ENCODE measurements around the gene PRG2.
"Not testable (repeated sequence)": the region's sequence is repeated elsewhere in the genome, so short reads cannot be mapped to it uniquely, and the experiment has no call there.

The PRG2 gene

DNA sequence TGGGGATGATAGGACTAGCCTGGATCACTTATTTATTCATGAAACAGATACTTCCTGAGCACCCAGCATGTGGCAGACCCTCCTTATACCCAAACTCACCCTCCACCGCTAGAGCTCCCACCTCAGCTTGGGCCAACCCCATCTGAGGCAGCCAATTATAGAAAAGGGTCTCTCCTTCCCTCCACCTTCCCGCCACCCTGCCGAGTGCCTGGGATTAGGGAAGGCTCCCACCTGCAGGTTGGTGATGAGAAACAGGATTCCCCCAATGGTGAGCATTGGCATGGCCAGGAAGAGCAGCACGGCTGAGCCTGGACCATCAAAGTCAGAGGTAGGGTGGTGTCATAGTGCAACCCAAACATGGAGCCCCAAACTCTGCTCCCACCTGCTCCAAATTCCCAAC, 30.6 kb upstream of the PRG2 start:
- in situ Hi-C loops (cut with MboI; ENCODE audit: low sequenced_read_pairs): no loop called here

DNA sequence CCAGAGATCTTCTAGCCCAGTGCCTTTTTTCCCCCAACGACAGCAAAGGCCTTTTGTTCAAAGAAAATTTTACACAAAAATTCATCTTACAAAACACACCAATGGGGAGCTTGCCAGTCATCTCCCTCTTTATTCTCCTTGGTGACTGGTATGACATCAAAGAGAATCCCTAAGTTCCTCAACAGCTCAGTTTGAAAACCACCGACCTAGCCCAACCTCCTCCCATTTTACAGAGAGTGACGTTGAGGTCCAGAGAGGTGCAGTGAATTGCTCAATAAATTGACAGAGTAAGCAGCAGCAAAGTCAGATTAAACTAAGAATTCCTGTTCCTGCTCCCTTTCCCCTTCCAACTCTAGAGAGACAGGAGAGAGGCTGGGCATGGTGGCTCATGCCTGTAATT, 28.7 kb upstream of the PRG2 start:
- in situ Hi-C loops (cut with MboI; ENCODE audit: low sequenced_read_pairs): no loop called here

DNA sequence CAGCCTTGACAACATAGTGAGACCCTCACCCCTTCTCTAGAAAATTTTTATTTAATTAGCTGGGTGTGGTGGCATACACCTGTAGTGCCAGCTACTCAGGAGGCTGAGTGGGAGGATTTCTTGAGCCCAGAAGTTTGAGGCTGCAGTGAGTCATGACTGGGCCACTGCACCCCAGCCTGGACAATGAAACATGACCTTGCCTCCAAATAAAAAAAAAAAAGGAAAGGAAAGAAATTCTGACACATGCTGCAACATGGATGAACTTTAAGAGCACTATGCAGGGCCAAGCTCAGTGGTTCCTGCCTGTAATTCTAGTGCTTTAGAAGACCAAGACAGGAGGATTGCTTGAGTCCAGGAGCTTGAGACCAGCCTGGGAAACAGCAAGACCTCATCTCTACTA, 27.7 kb upstream of the PRG2 start:
- in situ Hi-C loops (cut with MboI; ENCODE audit: low sequenced_read_pairs): no loop called here

DNA sequence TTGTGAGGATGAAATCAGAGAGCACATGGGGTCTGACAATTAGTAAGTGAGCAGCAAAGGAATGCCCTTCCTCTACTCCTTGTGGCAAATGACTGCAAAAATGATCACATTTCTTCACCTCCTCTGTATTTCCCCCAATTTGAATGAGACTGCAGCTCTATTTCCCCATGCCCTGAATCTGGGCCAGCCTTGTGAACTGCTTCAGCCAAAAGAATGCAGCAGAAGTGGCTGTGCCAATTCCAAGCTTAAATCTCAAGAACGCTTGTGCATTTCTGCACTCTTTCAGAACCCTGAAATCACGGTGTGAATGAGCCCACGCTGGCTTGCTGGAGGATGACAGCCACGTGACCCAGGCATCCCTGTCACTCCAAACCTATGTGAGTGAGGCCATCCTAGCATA, 26.6 kb upstream of the PRG2 start:
- in situ Hi-C loops (cut with MboI; ENCODE audit: low sequenced_read_pairs): no loop called here

DNA sequence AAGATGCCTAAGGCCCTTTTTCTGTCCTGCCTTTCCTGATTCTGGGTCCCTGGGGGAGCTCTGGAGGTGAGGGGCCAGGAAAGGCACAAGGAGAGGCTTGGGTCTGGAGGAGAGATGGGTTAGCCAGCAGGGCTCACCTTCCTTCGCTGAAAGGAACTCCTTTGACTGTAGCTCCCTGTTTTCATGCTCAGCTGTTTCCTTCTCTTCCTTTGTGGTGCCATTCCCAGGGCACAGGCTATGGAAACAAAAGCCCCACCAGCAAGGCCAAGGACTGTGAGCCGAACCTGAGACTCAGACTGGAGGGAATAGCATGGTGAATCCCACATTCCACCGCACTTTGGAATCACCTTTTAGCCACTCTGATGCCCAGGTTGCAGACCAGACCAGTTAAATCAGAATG, 26.0 kb upstream of the PRG2 start:
- in situ Hi-C loops (cut with MboI; ENCODE audit: low sequenced_read_pairs): no loop called here

DNA sequence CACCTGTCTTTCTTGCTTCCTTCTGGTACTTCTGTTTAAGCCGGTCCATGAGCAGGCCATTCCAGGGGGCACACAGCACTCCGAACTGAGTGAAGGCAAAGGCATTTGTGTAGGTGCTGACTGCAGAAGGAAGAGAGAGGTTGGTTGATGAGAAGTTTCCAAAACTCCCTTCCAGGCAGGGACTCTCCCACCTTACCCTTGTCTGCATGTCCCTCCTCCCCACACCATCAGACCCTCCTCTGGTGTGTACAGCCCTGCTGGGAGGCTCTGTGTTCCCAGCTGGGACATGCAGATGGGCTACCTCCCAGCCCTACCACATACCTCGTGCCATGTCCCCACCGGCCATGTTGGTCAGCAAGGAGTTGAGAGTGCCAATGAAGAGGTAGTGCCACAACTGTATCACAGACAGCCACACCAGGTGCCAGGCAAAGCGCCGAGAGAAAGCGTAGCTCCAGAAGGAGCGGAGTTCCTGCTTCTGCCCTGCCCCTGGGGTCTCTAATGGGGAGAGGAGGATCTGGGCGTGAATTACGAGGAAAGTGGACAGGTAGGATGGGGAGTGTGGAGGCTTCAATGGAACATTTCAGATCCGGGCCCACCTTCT, 24.3 kb upstream of the PRG2 start:
- in situ Hi-C loops (cut with MboI; ENCODE audit: low sequenced_read_pairs): no loop called here

DNA sequence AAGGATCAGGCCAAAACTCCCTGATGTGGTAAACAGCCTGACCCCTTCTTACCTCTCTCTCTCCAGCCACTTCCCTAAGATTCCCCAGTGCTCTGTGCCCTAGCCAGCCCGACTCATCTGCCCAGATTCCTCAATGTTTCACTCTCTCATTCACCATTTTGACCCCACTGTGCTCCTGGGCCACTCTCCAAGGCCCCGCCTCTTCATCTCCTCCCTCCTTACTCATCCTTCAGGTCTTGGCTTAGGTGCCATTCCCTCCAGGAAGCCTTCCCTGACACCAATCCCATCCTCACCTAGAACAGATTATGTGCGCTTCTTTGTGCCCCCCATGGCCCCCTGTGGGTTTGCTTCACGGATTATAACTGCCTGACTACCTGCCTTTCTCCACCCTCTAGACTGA, 23.2 kb upstream of the PRG2 start:
- in situ Hi-C loops (cut with MboI; ENCODE audit: low sequenced_read_pairs): no loop called here

DNA sequence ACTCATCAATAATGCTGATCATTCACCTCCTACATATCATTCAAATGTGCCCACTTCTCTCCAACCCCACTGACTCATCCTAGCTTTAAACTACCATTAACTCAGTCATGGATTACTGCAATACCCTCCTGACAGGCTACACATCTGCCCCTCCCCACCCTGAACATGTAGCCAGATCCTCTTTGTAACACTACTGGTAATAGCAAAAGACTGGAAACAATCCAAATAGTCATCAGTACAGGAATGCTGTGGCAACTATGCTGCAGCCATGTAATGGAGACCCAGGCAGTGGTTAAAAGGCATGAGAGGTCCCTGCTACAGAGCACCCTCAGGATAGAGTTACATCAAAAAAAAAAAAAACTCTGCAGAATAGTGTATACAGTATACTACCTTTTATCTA, 19.8 kb upstream of the PRG2 start:
- in situ Hi-C loops (cut with MboI; ENCODE audit: low sequenced_read_pairs): no loop called here

DNA sequence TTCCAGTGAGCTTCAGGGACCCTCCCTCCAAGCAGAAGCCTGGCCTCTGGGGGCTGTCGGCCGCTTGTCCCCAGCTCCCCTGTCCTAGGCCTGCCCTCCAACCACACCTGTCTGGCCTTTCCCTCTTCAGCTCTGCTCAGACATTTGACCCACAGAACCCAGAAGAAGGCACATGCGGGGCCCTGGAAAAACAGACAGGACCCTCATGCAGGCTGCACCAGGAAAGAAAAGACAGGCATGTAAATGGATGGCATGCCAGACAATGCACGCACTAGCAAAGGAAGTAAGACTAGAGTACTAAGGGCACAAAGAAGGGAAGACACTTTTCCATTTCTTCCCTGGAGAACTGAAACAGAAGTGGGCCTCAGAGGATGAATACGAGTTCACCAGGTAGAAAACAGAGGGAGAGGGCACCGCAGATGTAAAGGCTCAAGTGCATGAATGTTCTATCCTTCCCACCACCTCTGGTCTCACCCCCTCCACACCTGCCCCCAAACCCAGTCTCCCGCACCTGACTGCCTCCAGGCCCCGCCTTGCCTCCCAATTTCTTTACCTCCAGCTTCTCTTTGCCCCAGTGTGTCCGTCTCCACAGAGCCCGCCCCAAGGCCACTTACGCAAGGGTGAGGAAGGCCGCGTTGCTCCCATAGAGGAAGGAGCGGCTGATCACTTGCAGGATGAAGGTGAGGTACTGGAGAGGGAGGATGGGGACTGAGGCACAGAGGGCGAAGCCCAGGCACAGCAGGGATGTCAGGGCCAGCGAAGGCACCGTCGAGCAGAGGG, 19.1 kb upstream of the PRG2 start:
- in situ Hi-C loops (cut with MboI; ENCODE audit: low sequenced_read_pairs): no loop called here

DNA sequence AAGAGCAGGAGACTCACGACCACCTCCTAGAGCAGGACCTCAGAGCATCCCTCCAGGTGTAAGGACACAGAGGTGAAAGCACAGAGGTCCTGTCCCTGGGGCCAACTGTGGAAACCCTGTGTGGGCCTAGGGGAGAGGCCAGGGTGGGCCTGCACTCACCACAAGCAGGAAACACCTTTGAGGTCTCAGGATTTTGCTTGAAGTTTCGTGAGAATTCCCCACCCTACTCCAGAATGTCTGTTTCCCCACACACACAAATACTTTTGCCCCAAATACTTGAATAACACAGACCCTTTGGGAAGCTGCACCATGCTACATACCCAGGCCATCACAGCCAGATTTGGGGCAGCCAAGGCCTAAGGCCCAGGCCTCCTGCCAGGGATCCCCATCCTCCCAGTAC, 18.3 kb upstream of the PRG2 start:
- in situ Hi-C loops (cut with MboI; ENCODE audit: low sequenced_read_pairs): no loop called here

DNA sequence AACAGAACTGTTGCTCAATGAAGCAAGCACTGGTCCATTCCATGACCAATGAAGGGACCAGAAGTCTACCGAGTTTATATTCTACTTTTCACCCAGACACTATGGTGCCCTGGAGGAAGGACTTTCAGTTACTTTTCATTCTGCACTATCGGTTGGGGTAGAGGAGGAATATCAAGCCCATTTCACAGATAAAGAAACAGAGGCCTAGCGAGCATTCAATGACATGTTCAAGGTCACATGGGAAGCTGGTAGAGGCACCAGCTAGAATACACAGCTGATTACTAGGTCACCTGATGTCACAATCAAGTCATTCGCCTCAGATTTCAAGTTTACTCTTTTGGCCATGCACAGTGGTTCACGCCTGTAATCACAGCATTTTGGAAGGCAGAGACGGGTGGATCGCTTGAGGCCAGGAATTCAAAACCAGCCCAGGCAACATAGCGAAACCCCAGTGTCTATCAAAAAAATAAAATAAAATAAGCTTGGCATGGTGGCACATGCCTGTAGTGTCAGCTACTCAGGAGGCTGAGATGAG, 17.6 kb upstream of the PRG2 start:
- in situ Hi-C loops (cut with MboI; ENCODE audit: low sequenced_read_pairs): no loop called here

DNA sequence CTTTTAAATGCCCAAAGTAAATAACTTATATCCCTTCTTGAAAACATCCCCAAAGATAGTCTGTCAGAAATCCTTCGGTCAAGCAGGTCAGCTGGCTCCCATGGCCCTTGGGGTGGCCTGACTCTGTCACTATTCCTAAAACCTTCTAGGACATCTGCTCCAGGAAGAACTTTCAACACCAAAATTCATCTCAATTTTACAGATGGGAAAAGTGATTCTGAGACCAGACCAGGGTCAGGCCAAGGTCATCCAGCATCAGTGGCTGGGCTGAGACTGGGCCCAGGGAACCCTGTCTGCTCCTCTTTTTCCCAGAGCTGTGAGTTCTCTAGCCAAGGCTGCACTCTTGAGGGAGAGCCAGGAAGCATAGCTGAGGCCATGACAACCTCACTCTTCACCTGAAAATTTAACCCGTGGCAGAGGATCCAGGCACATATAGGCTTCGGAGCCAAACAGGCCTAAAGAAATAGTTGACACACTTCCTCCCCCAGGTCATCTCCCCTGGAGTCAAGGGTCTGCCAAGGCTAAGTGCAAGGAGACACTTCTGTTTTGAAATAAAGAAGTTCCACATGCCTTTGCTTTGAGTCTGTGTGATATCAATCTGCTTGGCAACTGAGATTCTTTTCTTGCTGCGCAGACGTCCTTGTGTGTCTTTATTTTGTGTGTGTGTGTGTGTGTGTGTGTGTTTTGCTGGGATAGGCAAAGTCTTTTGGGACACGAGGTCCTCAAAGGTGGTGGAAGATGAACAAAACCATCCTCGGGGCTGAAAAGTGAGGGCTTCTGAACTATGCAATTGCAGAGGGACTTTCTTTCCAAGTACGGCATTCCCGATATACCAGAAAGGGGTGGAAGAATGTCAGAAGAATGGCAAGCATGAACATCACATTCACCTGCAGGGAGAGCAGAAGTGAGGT, 16.8 kb upstream of the PRG2 start:
- in situ Hi-C loops (cut with MboI; ENCODE audit: low sequenced_read_pairs): no loop called here

DNA sequence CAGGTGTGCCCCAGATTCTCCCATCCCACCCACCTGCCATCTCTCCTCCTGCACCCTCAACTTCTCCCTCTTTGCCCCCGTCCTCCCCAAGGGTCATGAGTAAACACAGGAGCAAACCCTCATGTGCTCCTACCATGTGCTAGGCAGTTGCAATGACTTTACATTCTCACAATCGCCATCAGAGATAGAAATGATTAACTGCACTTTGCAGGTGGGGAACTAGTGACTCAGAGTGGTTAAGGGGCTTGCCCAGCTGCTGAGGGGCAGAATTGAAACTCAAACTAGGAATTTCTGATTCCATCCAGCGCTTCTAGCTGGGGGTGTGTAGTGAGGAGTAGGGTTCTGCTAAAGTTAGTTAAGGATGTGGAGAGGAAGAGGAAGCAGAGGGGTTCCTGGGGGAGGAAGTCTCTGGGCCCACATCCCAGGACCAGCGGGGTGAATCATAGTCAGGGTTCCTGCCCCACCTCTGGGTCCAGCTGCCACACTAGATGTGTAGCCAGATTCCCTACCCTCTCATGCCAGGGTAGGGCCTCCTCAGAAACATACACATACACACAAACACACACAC, 16.0 kb upstream of the PRG2 start:
- in situ Hi-C loops (cut with MboI; ENCODE audit: low sequenced_read_pairs): no loop called here

DNA sequence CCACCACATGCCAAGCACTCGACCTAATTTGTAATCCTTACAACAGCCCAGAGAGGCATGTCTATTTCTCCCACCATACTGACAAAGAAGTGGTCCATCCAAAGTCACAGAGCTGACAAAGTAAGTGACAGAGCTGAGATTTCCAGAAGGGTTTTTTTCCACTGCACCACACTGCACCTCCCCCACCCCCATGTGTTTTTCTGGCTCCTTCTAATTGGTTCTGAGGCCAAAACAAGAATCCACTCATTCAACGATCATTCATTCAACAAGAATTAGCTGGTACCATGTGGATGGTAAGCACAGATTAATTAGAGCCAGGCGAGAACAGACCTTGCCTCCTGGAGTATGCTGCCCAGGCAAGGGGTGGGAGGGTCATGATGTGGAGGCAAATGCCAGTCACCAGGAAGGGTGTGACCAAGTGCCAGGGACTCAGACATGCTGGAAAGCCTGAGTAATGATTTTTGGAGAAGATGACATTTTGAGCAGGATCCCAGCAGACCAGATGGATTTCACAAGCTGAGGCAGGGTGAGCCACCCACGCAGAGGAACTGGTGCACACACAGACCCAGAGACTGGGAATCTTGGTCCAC, 14.9 kb upstream of the PRG2 start:
- in situ Hi-C loops (cut with MboI; ENCODE audit: low sequenced_read_pairs): no loop called here

DNA sequence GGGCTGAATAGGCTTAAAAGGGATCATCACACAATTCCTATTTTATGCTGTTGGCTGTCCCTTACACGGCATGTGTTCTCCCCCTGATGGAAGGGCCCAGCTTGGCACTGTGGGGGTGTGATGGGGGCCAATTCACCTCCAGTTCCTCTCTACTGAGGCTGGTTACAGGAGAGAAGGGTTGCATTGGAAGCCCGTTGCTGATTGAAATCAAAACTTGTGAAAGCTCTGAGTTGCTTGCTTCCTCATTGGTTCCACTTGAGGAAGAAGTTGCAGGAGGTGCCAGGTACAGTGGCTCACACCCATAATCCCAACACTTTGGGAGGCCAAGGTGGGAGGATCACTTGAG, 13.3 kb upstream of the PRG2 start:
- in situ Hi-C loops (cut with MboI; ENCODE audit: low sequenced_read_pairs): no loop called here

DNA sequence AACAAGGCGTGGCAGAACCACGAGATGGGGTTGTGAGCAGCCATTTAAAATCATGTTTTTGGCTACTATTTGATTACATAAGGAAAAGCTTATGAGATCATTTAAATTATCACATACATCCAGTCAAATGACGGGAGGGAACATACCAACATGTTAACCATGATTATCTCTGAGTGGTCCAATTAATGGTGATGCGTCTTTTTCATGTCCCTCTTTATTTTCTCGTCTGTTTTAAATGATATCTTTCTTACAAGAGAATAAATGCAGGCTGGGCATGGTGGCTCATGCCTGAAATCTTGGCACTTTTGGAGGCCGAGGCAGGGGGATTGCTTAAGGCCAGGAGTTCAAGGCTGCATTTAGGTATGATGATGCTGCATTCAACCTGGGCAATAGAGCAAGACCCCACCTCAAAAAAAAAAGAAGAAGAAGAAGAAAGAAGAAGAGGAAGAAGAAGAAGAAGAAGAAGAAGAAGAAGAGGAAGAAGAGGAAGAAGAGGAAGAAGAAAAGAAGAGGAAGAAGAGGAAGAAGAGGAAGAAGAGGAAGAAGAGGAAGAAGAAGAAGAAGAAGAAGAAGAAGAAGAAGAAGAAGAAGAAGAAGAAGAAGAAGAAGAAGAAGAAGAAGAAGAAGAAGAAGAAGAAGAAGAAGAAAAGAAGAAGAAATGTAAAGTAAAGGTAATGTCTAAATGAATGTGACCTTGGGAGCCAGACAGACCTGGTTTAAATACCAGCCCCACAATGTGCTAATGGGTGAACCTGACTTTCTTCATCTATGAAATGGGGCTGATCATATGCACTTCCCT, 12.8 kb upstream of the PRG2 start:
- in situ Hi-C loops (cut with MboI; ENCODE audit: low sequenced_read_pairs): not testable (repeated sequence)

DNA sequence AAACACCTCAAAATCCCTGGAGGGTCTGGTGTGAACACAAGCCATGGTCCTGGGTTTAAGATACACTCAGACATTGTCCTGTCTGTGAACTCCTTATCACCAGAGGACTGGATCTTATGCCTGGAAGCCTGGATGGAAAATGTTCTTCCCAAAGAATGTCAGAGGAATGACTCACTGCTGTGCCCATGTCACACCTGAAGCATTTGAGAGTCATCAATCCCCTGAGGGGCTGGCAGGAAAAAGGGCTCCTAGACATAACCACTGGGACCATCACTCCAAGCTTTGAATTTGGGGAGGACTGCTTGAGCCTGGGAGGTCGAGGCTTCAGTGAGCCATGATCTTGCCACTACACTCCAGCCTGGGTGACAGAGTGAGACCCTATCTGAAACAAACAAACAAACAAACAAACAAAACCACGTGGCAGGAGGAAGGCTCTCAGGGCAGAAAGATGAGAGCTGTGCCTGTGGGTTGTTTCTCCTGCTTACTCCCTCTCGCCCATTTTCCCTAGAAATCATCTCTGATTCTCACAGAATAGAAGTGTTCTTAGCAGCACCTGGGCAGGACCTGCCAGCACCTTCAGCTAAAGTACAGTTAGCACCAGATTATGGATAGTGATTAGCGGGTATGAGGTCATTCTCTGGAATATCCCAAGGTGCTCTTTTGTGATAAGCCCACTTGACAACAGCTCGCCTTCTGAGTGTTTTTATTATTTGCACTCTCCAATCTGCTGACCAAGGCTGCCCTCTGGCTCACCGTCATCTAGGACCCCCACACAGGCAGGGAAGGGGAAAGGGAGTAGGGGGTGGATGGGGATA, 11.9 kb upstream of the PRG2 start:
- in situ Hi-C loops (cut with MboI; ENCODE audit: low sequenced_read_pairs): no loop called here

DNA sequence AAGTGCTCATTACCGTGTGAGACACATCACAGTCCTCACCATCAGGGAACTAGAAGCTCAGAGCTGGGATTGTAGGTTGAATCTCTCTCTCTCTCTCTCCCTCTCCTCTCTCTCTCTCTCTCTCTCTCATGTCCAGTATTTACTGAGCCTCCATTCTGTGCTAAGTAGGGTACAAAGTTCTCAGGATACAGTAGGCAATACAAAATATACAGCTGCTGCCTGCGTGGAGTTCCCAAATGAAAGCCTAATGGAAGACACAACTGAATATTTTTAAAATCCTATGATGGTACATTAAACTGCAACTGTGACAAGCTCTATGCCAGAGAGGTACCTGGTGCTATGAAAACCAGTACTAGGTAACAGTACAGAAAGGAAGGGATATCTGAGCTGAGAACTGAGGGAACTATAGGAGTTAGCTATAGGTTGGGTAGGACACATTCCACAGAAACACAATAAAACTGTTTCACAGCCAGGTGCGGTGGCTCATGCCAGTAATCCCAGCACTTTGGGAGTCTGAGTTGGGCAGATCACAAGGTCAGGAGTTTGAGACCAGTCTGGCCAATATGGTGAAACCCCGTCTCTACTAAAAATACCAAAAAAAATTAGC, 9.6 kb upstream of the PRG2 start:
- in situ Hi-C loops (cut with MboI; ENCODE audit: low sequenced_read_pairs): no loop called here

DNA sequence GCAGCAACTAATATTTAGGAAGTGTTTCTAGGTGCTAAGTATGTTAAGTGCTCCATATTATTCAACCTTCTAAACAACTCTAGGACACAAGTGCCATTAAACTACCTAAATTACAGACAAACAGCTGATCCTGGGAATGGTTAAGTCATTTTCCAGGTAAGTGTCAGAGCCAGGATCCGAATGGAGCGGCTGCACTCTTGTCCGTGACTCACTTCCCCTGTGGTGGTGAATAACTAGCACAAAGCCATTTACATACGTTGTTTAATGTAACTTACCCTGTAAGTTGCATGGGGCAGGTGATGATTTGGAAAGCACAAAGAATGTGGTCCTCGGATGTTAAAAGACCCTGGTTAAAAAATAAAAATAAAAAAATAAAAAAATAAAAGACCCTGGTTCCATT, 8.8 kb upstream of the PRG2 start:
- in situ Hi-C loops (cut with MboI; ENCODE audit: low sequenced_read_pairs): no loop called here

All from HL-60/S4 (cell line).